PC-3 (cell line): Measurements from ENCODE around the gene ABHD1. TPM values are rescaled to one million over a fixed set of nuclear protein-coding genes. Genes with fewer than 3 reads are reported as not detected.

Source experiments
- ATAC-seq: fragments of 200-7000 bp; cut with Tn5 transposase; 2 replicates; pipeline ENCODE4 v1.9.1; 2020; ENCODE audit warnings: mild to moderate bottlenecking, moderate library complexity
- BruUV-seq: library from RNA; stranded (reverse); fragments of 400-500 nt; replicated peaks from 2 replicates; lab custom pipeline; 2021; lab: Mats Ljungman, UMichigan
- CTCF ChIA-PET: fragments of 300-600 bp; sonication (Branson Sonifier 250); formaldehyde crosslinking; loops from one replicate; lab custom pipeline; 2022; ENCODE audit warnings: antibody characterized with exemption; lab: Charles Lee
- POLR2A ChIA-PET: fragments of 300-600 bp; sonication (Branson Sonifier 250); formaldehyde crosslinking; loops from one replicate; lab custom pipeline; 2022; ENCODE audit warnings: antibody characterized with exemption; ENCODE audit not compliant: unreplicated experiment; lab: Charles Lee
- DNase-seq: peaks from one replicate; pipeline ENCODE4 v3.0.0-alpha.2; 2015
- H2AFZ ChIP-seq: fragments of 300-600 bp; sonication (generic); 2 replicates; pipeline ENCODE4 v1.6.0; 2016; ENCODE audit warnings: antibody characterized with exemption, low read length
- H3F3A ChIP-seq: fragments of 300-600 bp; sonication (generic); one replicate; pipeline ENCODE4 v1.6.0; 2017; ENCODE audit warnings: antibody characterized with exemption, low read length, control low read depth, mild to moderate bottlenecking; ENCODE audit not compliant: unreplicated experiment
- H3K27ac ChIP-seq: fragments of 300-600 bp; sonication (generic); 2 replicates; pipeline ENCODE4 v1.5.1; 2016; ENCODE audit warnings: mild to moderate bottlenecking, low read length
- H3K27me3 ChIP-seq: fragments of 300-600 bp; sonication (generic); 2 replicates; pipeline ENCODE4 v1.6.1; 2016; ENCODE audit warnings: low read length, mixed read lengths
- H3K36me3 ChIP-seq: fragments of 300-600 bp; sonication (generic); 2 replicates; pipeline ENCODE4 v1.6.1; 2016; ENCODE audit warnings: low read depth, mixed run types, low read length, mixed read lengths
- H3K4me1 ChIP-seq: fragments of 300-600 bp; sonication (generic); 2 replicates; pipeline ENCODE4 v1.5.1; 2016; ENCODE audit warnings: low read length; ENCODE audit not compliant: insufficient read depth
- H3K4me2 ChIP-seq: fragments of 300-600 bp; sonication (generic); 2 replicates; pipeline ENCODE4 v1.6.0; 2016; ENCODE audit warnings: low read length
- H3K4me3 ChIP-seq: fragments of 300-600 bp; sonication (generic); 2 replicates; pipeline ENCODE4 v1.5.1; 2016; ENCODE audit warnings: mild to moderate bottlenecking, low read length, mixed read lengths
- H3K79me2 ChIP-seq: fragments of 300-600 bp; sonication (generic); 2 replicates; pipeline ENCODE4 v1.6.1; 2017; ENCODE audit warnings: low read length, mixed read lengths
- H3K9ac ChIP-seq: fragments of 300-600 bp; sonication (generic); 2 replicates; pipeline ENCODE4 v1.6.0; 2016; ENCODE audit warnings: mild to moderate bottlenecking, low read length
- H3K9me2 ChIP-seq: fragments of 300-600 bp; sonication (generic); replicated peaks from 2 replicates; pipeline ENCODE4 v1.6.1; 2016; ENCODE audit warnings: mixed run types, low read length, mixed read lengths
- H3K9me3 ChIP-seq: fragments of 300-600 bp; sonication (generic); 2 replicates; pipeline ENCODE4 v1.6.1; 2016; ENCODE audit warnings: low read length, mixed read lengths
- H4K20me1 ChIP-seq: fragments of 300-600 bp; sonication (generic); 2 replicates; pipeline ENCODE4 v1.6.1; 2016; ENCODE audit warnings: low read length, mixed read lengths
- EZH2 ChIP-seq: fragments of 300-600 bp; sonication (generic); IDR thresholded peaks from one replicate; pipeline ENCODE4 v1.6.1; 2017; ENCODE audit warnings: antibody characterized with exemption, mild to moderate bottlenecking, low read length; ENCODE audit not compliant: unreplicated experiment
- EZH2phosphoT487 ChIP-seq: fragments of 300-600 bp; sonication (generic); IDR thresholded peaks from 2 replicates; pipeline ENCODE4 v1.6.1; 2018; ENCODE audit warnings: mild to moderate bottlenecking, antibody characterized with exemption, low read length, borderline replicate concordance
- intact Hi-C: fragments of 100-400 bp; cut with micrococcal nuclease; formaldehyde crosslinking; loops from 2 replicates; pipeline ENCODE4 v1.9.0; 2023
- total RNA-seq: library from RNA; depleted of rRNA; stranded (reverse); fragments of >200 nt; gene quantifications from 2 replicates; pipeline ENCODE4 v1.2.3, GENCODE V29; 2014
- TF ChIP-seq, protein P1 (sequence below): fragments of 300-600 bp; sonication (generic); conservative IDR thresholded peaks from 2 replicates; pipeline ENCODE4 v1.5.1; 2017; ENCODE audit warnings: antibody characterized with exemption, low read depth, mild to moderate bottlenecking, low read length

Gene ABHD1
- total RNA-seq, 1 experiment from 2014 or later: 0.36 TPM

DNA sequence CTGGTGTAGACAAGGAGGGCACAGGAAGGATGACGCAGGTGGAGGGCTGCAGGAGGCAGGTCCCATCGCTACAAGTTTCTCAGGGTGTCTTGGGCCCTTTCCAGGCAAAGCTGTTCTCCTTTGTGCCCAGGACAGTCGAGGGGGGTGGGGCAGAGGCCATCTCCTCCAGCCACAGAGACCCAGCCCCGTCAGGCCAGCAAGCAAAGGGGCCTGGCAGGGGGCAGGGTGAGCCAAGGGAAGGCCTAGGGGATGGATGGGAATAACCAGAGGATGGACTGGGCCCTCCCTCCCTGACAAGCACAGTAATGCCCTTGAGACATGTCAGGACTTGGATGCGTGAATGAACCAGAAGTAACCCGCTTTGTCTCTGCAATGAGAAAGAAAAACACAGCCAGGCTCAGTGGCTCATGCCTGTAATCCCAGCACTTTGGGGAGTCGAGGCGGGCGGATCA, 31.5 kb downstream of the ABHD1 start:
- no peaks in the 10 kb centered on the region for H3K79me2 ChIP-seq
- BruUV-seq: no TSS peak
- POLR2A ChIA-PET: no interaction called here
- H3K9me3 ChIP-seq: no peaks in the 10 kb centered on the region
- no peaks in the 10 kb centered on the region for H3K27me3 ChIP-seq
- no peak overlapping the region for H2AFZ ChIP-seq
- ATAC-seq (no peak), DNase-seq (no peak)
- no peak for TF ChIP-seq EZH2phosphoT487
- TF ChIP-seq, protein P1, sequence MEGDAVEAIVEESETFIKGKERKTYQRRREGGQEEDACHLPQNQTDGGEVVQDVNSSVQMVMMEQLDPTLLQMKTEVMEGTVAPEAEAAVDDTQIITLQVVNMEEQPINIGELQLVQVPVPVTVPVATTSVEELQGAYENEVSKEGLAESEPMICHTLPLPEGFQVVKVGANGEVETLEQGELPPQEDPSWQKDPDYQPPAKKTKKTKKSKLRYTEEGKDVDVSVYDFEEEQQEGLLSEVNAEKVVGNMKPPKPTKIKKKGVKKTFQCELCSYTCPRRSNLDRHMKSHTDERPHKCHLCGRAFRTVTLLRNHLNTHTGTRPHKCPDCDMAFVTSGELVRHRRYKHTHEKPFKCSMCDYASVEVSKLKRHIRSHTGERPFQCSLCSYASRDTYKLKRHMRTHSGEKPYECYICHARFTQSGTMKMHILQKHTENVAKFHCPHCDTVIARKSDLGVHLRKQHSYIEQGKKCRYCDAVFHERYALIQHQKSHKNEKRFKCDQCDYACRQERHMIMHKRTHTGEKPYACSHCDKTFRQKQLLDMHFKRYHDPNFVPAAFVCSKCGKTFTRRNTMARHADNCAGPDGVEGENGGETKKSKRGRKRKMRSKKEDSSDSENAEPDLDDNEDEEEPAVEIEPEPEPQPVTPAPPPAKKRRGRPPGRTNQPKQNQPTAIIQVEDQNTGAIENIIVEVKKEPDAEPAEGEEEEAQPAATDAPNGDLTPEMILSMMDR: no peak
- TF ChIP-seq EZH2: no peak
- no peak overlapping the region for H3K27ac ChIP-seq
- no peak overlapping the region for H3K9ac ChIP-seq
- intact Hi-C loops: no loop called here
- H3F3A ChIP-seq: no peaks in the 10 kb centered on the region
- no peak overlapping the region for H3K4me2 ChIP-seq
- H4K20me1 ChIP-seq: no peaks in the 10 kb centered on the region
- no peak overlapping the region for H3K4me3 ChIP-seq
- H3K9me2 ChIP-seq: no peaks in the 10 kb centered on the region
- CTCF ChIA-PET: no interaction called here
- H3K36me3 ChIP-seq: no peaks in the 10 kb centered on the region
- H3K4me1 ChIP-seq: no peaks in the 10 kb centered on the region

DNA sequence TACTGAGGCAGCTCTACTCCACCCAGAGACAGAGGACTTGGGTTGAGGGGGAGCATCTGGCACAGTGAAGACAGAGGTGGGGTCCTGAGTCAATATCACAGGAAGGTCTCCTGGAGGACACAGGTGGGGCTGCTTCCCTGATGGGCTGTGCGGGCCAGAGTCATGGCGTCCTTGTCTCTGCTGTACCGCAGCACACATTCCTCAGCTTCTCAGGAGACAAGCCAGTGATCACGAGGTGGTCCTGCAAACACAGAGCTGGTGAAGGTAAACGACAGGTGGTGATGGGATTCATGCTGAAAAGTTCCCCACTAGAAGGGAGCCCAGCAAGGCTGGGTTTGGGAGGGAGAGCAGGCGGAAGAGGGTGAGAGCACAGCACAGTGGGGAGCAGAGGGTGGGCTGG, 34.9 kb downstream of the ABHD1 start:
- ATAC-seq: no peak
- CTCF ChIA-PET: no interaction called here
- no peaks in the 10 kb centered on the region for H3K4me1 ChIP-seq
- no peak overlapping the region for H3K27ac ChIP-seq
- H3K9me2 ChIP-seq: no peaks in the 10 kb centered on the region
- POLR2A ChIA-PET: no interaction called here
- H4K20me1 ChIP-seq: no peaks in the 10 kb centered on the region
- H3K9me3 ChIP-seq: no peaks in the 10 kb centered on the region
- no peaks in the 10 kb centered on the region for H3F3A ChIP-seq
- intact Hi-C loops: no loop called here
- H3K4me3 ChIP-seq: no peak overlapping the region
- no peak overlapping the region for H3K4me2 ChIP-seq
- H2AFZ ChIP-seq: no peak overlapping the region
- BruUV-seq: no TSS peak
- H3K36me3 ChIP-seq: no peaks in the 10 kb centered on the region
- H3K79me2 ChIP-seq: no peaks in the 10 kb centered on the region
- no peaks in the 10 kb centered on the region for H3K27me3 ChIP-seq
- H3K9ac ChIP-seq: no peak overlapping the region
- DNase-seq: no peak
- TF ChIP-seq EZH2 (no peak), EZH2phosphoT487 (no peak)
- TF ChIP-seq, protein P1: no peak

DNA sequence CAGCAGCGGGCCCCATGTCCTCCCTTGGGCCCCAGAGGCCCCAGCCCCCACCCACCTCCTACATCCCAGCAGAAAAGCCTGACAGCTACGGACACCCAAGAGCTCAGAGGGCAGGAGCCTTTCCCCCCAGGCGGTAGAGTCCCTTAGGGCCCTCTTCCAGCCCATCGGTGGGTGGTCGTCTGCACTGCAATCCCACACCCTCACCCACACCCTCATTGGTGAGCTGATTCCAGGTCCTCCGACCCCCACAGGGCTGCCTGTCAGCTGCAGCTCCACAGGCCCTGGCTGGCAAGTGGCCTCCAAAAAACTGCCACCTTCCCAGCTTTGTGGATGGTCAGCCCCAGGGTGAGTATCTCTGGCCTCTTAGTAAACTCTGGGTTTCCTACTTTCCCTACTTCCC, 35.7 kb downstream of the ABHD1 start:
- TF ChIP-seq EZH2phosphoT487 (no peak), EZH2 (no peak)
- TF ChIP-seq, protein P1: no peak
- Histone ChIP-seq H3K9ac (no peak overlapping the region), H2AFZ (no peak overlapping the region), H3K36me3 (no peaks in the 10 kb centered on the region), H3K79me2 (no peaks in the 10 kb centered on the region), H3K9me3 (no peaks in the 10 kb centered on the region), H3K4me1 (no peaks in the 10 kb centered on the region), H3K4me3 (no peak overlapping the region), H3K27ac (no peak overlapping the region), H3K27me3 (no peaks in the 10 kb centered on the region), H3K4me2 (no peak overlapping the region), H3F3A (no peaks in the 10 kb centered on the region), H4K20me1 (no peaks in the 10 kb centered on the region), H3K9me2 (no peaks in the 10 kb centered on the region)
- no peak for ATAC-seq
- DNase-seq: no peak
- ChIA-PET POLR2A (no interaction called here), CTCF (no interaction called here)
- intact Hi-C loops: no loop called here
- no TSS peak for BruUV-seq
